Lung (tissue), 12 donors: ENCODE results near the gene DTNBP1. TPM values are rescaled to one million over a fixed set of nuclear protein-coding genes. Genes with fewer than 3 reads are reported as not detected.

Source experiments
- ATAC-seq: fragments of 200-7000 bp; cut with Tn5 transposase; one replicate; pipeline ENCODE4 v1.9.1; 2020; ENCODE audit warnings: moderate number of reproducible peaks; ENCODE audit not compliant: insufficient read depth, low FRiP score
- DNase-seq, 3 donors: peaks; one replicate each; pipeline ENCODE4 v3.0.0-alpha.2; 2013 to 2017
- H3K27ac ChIP-seq, 2 donors: one replicate each; pipeline ENCODE4 v1.5.1; 2013; ENCODE audit warnings: mild to moderate bottlenecking in 2 of 2, moderate library complexity in 2 of 2, control low read depth in 1 of 2, inconsistent platforms in 1 of 2, low read depth in 1 of 2, low read length in 1 of 2
- H3K27me3 ChIP-seq, 3 donors: one replicate each; pipeline ENCODE4 v1.5.1; 2013; ENCODE audit warnings: low read length in 2 of 3; ENCODE audit not compliant: control insufficient read depth in 3 of 3, insufficient read depth in 3 of 3
- H3K36me3 ChIP-seq, 4 donors: one replicate each; pipeline ENCODE4 v1.5.1; 2013; ENCODE audit warnings: low read length in 4 of 4, mild to moderate bottlenecking in 1 of 4, moderate library complexity in 1 of 4; ENCODE audit not compliant: control insufficient read depth in 4 of 4, insufficient read depth in 4 of 4
- H3K4me1 ChIP-seq, 5 donors: one replicate each; pipeline ENCODE4 v1.5.1; 2013; ENCODE audit warnings: low read length in 5 of 5, mild to moderate bottlenecking in 2 of 5, moderate library complexity in 1 of 5; ENCODE audit not compliant: control insufficient read depth in 5 of 5, insufficient read depth in 5 of 5
- H3K4me3 ChIP-seq: one replicate; pipeline ENCODE4 v1.5.1; 2013; ENCODE audit warnings: mild to moderate bottlenecking, control low read depth, moderate library complexity
- H3K9ac ChIP-seq, 2 donors: one replicate each; pipeline ENCODE4 v1.5.1; 2013; ENCODE audit warnings: low read length in 2 of 2, control low read depth in 1 of 2; ENCODE audit not compliant: insufficient read depth in 1 of 2
- H3K9me3 ChIP-seq, 4 donors: one replicate each; pipeline ENCODE4 v1.5.1; 2013; ENCODE audit warnings: low read length in 3 of 4, mild to moderate bottlenecking in 1 of 4, moderate library complexity in 1 of 4; ENCODE audit not compliant: control insufficient read depth in 4 of 4, insufficient read depth in 3 of 4
- CTCF ChIP-seq: IDR thresholded peaks from 2 replicates; pipeline ENCODE4 v1.5.1; 2012; ENCODE audit warnings: mild to moderate bottlenecking; ENCODE audit errors: control extremely low read depth, extremely low read depth
- WGBS, 2 donors: extraction: QIAGEN DNeasy Blood & Tissue Kit; methylation state at CpG; one replicate each; pipeline ENCODE4 v1.1.7; 2013; 5-methylcytosine and 5-hydroxymethylcytosine counted together
- polyA plus RNA-seq, 2 donors: library from polyadenylated mRNA; stranded (reverse); fragments of 200-250 nt; gene quantifications; one replicate each; pipeline ENCODE4 v1.2.1, GENCODE V29; 2013
- total RNA-seq, 2 donors: library from RNA; depleted of rRNA in 1 of 2; stranded (reverse); fragments of >200 nt in 1 of 2; gene quantifications; one replicate each; pipeline ENCODE4 v1.2.1, GENCODE V29; 2014 to 2021
- donor health status: control.
- donor health status: control.
- donor health status: Bipolar disorder and iron deficiency.
- donor health status: healthy.
- donor health status: DM: yes; HTN: yes; CAD: no.

Gene DTNBP1
- total and polyA plus RNA-seq, 4 donors, result 9.9 to 23.9 (median 20.5) TPM

- no peak for TF ChIP-seq CTCF
- no peak for ATAC-seq
- peaks cover 0 to 8% (median 4%) of the 10 kb centered on the region in 4 donors for H3K9me3 ChIP-seq
- 87 to 93% methylated on average over 2 of the region's 2 CpGs for WGBS, 2 donors
- H3K4me3 ChIP-seq, result no peak overlapping the region
- H3K4me1 ChIP-seq, result peaks cover 0 to 7% (median 0%) of the 10 kb centered on the region in 5 donors
- no peaks in the 10 kb centered on the region for H3K27me3 ChIP-seq
- no peak overlapping the region for H3K27ac ChIP-seq
- no peak overlapping the region for H3K9ac ChIP-seq
- peaks cover 0 to 4% (median 2%) of the 10 kb centered on the region in 4 donors for H3K36me3 ChIP-seq
- DNase-seq, result no peak
Measured at GRCh38 chr6:15643542-15643941, 19.3 kb downstream of the DTNBP1 start.

- ATAC-seq, result no peak
- no peak for TF ChIP-seq CTCF
- peaks cover 0 to 8% (median 5%) of the 10 kb centered on the region in 4 donors for H3K9me3 ChIP-seq
Measured at GRCh38 chr6:15642276-15642675, 20.6 kb downstream of the DTNBP1 start.

GRCh38 chr6:15638373-15638772, 24.5 kb downstream of the DTNBP1 start:
- peaks cover 0 to 4% (median 2%) of the 10 kb centered on the region in 4 donors for H3K9me3 ChIP-seq
- no peaks in the 10 kb centered on the region for H3K27me3 ChIP-seq
- H3K4me3 ChIP-seq, result no peak overlapping the region
- H3K36me3 ChIP-seq, result peaks cover 0 to 10% (median 2%) of the 10 kb centered on the region in 4 donors
- DNase-seq (no peak), ATAC-seq (no peak)
- H3K27ac ChIP-seq, result no peak overlapping the region
- H3K4me1 ChIP-seq, result peaks cover 0 to 7% (median 0%) of the 10 kb centered on the region in 5 donors
- H3K9ac ChIP-seq, result no peak overlapping the region
- TF ChIP-seq CTCF, result no peak

More at GRCh38 chr6:15642276-15642675, 20.6 kb downstream of the DTNBP1 start:
- no peak overlapping the region for H3K27ac ChIP-seq
- H3K27me3 ChIP-seq, result no peaks in the 10 kb centered on the region
- peaks cover 0 to 7% (median 0%) of the 10 kb centered on the region in 5 donors for H3K4me1 ChIP-seq
- WGBS, 2 donors, result 86 to 90% methylated on average over 4 of the region's 4 CpGs
- no peak overlapping the region for H3K4me3 ChIP-seq
- H3K36me3 ChIP-seq, result peaks cover 0 to 7% (median 2%) of the 10 kb centered on the region in 4 donors
- no peak for DNase-seq
- no peak overlapping the region for H3K9ac ChIP-seq

- H3K9ac ChIP-seq, result no peak overlapping the region
- no peak for ATAC-seq
- H3K27ac ChIP-seq, result no peak overlapping the region
- H3K36me3 ChIP-seq, result peaks cover 0 to 2% (median 0%) of the 10 kb centered on the region in 4 donors
- no peak for DNase-seq
- peaks cover 0 to 8% (median 0%) of the 10 kb centered on the region in 5 donors for H3K4me1 ChIP-seq
- 90 to 91% methylated on average over 2 of the region's 2 CpGs for WGBS, 2 donors
- H3K9me3 ChIP-seq, result no peaks in the 10 kb centered on the region
- H3K27me3 ChIP-seq, result no peaks in the 10 kb centered on the region
- TF ChIP-seq CTCF, result no peak
- no peak overlapping the region for H3K4me3 ChIP-seq
Measured at GRCh38 chr6:15631432-15631831, 31.4 kb downstream of the DTNBP1 start.
